Measurements from ENCODE around the gene MED23.

Gene MED23

GRCh38 chr6:131640576-131640975 is 12.5 kb upstream of the MED23 start:
- DNase-seq = no peak

GRCh38 chr6:131640100-131640499 is 12.1 kb upstream of the MED23 start:
- no peak for DNase-seq

DNA sequence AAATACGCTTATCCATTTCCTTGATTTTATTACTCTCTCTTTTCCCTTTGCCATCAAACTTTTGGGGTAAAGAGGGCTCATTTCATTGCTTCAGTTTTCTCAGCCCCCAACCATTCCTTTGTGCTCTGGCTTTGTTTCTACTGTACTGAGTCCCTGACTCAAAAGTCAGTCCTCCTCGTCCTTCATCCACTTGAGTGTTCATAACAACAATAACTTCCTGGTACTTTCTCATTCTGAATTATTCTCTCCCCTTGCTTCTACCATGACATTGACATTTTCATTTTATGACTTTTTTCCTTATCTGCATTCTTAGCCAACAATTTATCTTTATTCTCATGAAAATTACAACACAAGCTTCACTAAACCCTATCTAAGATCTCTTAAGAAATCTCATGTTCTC is 10.0 kb upstream of the MED23 start:
- DNase-seq = no peak

GRCh38 chr6:131636880-131637792 is 9.1 kb upstream of the MED23 start, which contains the start of gene ENPP3:
Gene ENPP3 (plus strand): TSS chr6:131637302. CDS start chr6:131637385, 83 bp downstream.
- no peak for DNase-seq

- DNase-seq = no peak
These were observed 7.6 kb upstream of the MED23 start for GRCh38 chr6:131635384-131636340.

- no peak for DNase-seq
These were observed 3.7 kb upstream of the MED23 start for GRCh38 chr6:131631625-131632289.

GRCh38 chr6:131629651-131630050 is 1.6 kb upstream of the MED23 start:
- DNase-seq = no peak

- no peak for DNase-seq
These were observed 684 bp upstream of the MED23 start for GRCh38 chr6:131628726-131629125.

DNA sequence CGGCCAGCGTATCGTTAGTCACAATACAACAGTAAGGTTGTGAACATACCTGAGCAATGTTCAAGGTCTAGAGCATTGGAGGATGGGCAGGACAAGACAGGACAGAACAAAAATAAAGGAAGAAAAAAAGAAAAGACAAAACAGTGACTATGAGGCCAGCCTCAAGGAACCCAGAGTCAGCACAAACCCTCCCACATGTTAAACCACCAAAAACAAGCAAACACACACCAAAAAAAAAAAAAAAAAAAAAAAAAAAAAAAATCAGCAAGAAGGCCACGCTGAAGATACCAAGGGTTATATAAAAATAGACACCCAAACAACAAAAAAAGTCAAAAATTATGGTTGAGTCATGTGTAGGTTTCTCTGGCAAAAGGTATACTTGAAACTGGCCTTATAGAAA is 12.8 kb downstream of the MED23 start:
- no peak for DNase-seq

DNA sequence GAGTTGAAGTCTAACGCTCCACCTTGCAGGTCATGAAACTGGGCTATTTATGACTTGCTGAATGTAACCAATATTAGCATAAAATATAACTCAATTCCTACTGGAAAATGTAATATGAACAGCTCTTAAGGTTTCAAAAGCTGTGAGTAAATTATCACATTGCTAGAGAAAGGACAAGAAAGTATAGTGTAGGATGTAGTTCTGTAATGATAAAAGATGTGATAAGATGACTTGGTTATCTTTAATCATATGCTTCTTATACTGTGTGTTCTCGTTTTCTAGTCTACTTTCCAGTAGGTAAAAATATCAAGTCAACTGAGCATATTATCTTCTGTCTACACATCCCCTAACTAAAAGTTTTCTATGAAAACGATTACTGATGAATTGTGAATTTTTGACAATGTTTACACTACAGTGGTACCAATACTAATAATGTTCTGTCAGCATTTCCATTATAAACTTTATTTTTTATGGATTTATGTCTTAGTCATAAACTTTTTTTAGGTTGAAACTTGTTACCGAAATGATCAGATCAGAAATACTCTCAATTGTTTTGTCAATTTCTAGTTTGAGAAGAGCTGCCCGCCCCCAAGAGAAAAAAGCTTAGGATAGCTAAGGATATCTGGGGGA is 14.6 kb downstream of the MED23 start:
- no peak for DNase-seq

GRCh38 chr6:131602781-131603312 is 25.2 kb downstream of the MED23 start:
- DNase-seq = peak; percentile 77

DNA sequence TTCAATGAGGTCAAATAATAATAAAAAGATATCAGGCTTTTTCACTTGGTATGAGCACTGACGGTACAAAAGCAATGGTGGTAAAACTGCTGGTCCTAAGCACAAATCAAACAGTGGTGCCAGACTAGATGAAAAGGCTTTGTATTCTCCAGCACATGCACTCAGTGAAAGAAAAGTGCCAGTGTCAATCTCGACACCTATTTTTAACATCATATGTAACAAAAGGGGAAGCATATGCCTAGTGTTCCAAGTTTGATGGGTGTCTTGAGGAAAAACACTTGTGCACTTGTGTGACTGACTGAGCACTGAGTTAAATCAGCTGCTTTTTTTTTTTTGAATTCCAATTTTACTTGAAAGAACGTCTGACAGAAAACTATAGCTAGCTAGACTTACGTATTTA is 27.3 kb downstream of the MED23 start:
- no peak for DNase-seq

GRCh38 chr6:131597446-131597845 is 30.6 kb downstream of the MED23 start:
- no peak for DNase-seq

- DNase-seq = no peak
These were observed 34.0 kb downstream of the MED23 start for GRCh38 chr6:131594074-131594473.

GRCh38 chr6:131592935-131593334 is 35.1 kb downstream of the MED23 start:
- no peak for DNase-seq

DNA sequence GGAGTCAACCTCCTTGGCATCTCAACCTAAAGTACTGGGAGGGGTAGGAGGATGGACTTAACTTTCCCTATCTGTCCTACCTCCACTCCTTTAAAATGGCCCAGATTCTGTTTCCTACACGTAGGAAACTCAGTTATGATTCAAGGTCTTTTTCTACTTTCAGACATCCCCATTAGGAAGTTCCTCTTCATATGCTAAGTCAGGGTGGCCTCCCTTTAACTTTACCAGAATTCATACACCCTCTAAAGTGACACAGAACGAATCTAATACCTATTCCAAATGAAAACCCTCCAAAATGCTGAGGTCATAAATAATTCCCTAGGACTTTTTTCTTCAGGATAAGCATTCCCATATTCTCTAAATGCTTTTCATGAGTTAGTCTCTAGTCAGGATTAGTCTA is 39.4 kb downstream of the MED23 start:
- DNase-seq = no peak

- no peak for DNase-seq
These were observed 40.1 kb downstream of the MED23 start for GRCh38 chr6:131587909-131588308.

DNA sequence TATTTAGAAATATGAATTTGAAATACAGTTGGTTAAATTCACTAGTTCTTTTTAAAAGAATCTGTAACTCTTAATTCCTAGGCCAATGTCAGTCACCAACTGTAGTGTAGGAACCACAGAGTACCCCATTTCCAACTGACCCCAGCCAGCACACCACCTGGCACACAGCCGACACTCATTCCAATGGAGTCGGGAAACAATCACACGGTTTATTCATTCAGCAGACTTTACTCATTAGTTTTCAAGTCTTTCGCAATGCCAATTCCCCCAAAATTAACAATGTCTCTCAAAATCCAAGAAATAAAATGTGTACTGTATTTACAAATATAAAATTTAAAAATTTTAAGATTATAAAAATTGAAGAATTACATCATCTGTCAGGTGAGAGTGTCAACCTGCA is 41.5 kb downstream of the MED23 start:
- DNase-seq = no peak

- DNase-seq = no peak
These were observed 46.5 kb downstream of the MED23 start for GRCh38 chr6:131581523-131581922.

GRCh38 chr6:131575834-131576478 is 52.1 kb downstream of the MED23 start:
- no peak for DNase-seq

DNA sequence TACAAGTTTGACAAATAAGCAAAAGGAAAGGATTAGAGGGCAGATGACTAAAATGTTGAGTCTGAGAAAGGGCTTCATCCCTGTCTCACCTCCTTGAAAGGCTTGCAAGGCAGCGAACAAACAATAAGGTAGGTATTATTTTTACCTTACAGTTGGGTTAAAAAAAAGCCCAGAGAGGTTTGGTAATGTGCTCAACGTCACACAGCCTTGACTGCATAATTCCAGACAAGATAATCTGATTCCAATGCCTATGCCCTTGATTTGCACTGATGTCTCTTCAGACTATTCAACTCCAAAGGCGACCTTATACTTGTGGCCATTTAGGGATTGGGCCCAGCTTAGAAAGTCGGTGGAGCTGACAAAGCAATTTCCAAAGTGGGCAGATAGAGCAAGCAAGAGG is 53.4 kb downstream of the MED23 start:
- no peak for DNase-seq

DNA sequence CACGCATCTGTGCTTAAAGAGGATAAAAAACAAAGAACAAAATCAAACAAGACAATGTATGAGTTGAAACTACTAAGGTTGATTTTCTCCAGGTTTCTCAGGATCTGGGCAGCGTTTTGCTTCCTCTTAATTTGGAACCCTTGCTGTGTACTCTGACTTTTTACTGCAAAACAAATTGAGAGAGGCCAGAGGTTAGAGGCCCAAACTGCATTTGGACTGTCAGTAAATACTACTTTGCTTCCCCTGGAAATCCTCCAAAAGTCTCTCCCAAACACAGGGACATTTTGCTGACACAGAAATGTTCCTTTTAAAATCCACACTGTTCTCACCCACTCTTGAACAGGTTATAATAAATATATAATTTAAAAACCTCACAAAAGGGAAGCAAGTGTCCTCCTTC is 53.9 kb downstream of the MED23 start:
- no peak for DNase-seq

Measured in fibroblast of upper back skin (primary cell).